GM20000 (cell line): ENCODE data around the gene PEX26.
"Not testable (repeated sequence)": the region's sequence is repeated elsewhere in the genome, so short reads cannot be mapped to it uniquely, and the experiment has no call there.

Experiments
- DNase-seq: peaks from one replicate; pipeline ENCODE4 v3.0.0; 2012; ENCODE audit warnings: low spot score
- TF ChIP-seq, protein P1 (sequence below): IDR thresholded peaks from 2 replicates; pipeline ENCODE4 v1.5.1; 2012; ENCODE audit warnings: mild to moderate bottlenecking, control low read depth; ENCODE audit errors: extremely low read depth, missing control alignments

The PEX26 gene

GRCh38 chr22:18058371-18059093 lies 19.3 kb upstream of the PEX26 start:
- DNase-seq, result no peak
- TF ChIP-seq, protein P1, sequence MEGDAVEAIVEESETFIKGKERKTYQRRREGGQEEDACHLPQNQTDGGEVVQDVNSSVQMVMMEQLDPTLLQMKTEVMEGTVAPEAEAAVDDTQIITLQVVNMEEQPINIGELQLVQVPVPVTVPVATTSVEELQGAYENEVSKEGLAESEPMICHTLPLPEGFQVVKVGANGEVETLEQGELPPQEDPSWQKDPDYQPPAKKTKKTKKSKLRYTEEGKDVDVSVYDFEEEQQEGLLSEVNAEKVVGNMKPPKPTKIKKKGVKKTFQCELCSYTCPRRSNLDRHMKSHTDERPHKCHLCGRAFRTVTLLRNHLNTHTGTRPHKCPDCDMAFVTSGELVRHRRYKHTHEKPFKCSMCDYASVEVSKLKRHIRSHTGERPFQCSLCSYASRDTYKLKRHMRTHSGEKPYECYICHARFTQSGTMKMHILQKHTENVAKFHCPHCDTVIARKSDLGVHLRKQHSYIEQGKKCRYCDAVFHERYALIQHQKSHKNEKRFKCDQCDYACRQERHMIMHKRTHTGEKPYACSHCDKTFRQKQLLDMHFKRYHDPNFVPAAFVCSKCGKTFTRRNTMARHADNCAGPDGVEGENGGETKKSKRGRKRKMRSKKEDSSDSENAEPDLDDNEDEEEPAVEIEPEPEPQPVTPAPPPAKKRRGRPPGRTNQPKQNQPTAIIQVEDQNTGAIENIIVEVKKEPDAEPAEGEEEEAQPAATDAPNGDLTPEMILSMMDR, result no peak

GRCh38 chr22:18059094-18059417 lies 18.7 kb upstream of the PEX26 start:
- DNase-seq, result no peak
- TF ChIP-seq, protein P1, result no peak

DNA sequence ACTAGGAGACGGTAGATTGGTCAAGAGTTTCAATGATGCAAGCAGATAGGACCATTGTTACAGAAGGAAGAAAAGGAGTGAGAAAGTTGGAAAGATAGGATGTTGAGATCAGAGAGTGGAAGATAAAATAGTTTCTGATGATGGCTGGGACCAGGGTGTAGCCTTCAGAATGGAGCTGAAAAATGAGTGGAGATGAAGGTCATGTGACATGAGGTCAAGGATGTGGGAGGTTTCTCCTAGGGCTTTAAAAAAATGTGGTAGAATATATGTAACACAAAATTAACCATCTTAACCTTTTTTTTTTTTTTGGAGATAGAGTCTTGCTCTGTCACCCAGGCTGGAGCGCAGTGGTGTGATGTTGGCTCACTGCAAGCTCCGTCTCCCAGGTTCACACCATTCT lies 18.3 kb upstream of the PEX26 start:
- TF ChIP-seq, protein P1, result no peak
- DNase-seq, result no peak

DNA sequence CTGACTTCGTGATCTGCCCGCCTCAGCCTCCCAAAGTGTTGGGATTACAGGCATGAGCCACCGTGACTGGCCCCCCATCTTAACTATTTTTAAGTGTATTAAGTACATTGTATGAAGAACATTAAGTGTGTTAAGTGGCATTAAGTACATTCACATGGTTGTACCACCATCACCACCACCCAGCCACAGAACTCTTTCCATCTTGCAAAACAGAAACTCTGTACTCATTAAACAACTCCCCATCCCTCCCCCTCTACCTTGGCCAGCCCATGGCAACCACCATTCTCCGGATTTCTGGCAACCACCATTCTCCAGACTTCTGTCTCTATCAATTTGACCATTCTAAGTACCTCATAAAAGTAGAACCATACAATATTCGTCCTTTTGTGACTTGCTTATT lies 17.8 kb upstream of the PEX26 start:
- TF ChIP-seq, protein P1, result no peak
- no peak for DNase-seq

DNA sequence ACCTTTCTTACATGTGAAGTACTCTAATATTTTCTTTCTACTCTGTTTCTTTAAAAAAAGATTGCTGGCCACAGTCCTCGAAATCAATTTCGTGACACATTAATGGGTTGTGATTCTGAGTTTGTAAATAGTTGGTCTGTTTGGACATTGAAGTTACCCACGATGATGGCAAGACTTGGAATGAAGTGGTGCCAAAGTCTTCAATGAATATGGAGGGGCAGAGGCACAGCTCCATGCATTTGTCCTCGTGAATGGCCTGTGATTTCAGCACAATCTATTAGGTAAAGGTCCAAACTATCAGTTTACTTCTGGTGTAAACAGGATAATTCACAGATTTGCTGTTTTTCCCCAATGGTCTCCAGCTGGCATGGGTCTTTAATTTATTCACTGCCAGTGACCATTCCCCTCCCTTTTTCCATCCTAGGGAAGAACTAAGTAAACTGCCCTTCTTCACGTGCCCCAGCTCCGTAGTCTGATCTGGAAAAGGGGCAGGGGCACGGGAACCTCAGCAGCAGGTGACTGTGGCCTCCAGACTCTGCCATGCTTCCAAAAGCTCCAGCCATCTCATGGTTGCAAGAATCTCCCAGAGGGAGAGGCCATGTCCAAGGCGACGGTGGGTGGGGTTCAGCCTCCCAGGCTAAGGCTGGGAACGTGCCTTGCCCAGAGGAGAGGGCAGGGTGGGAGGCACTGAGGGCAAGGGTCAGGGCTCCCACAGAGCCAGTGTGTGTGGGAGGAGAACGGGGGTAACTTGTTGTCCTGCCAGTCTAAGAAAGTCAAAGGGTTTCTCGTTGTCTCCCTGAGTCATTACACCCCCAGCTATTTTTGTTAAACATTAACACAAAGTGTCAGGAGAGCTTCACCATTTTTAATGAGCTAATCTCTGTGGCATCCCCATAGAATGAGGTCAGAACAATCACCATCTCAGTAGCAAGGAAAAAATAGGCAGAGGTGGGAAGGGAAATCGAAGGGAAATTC lies 16.9 kb upstream of the PEX26 start:
- no peak for DNase-seq
- TF ChIP-seq, protein P1, result no peak

DNA sequence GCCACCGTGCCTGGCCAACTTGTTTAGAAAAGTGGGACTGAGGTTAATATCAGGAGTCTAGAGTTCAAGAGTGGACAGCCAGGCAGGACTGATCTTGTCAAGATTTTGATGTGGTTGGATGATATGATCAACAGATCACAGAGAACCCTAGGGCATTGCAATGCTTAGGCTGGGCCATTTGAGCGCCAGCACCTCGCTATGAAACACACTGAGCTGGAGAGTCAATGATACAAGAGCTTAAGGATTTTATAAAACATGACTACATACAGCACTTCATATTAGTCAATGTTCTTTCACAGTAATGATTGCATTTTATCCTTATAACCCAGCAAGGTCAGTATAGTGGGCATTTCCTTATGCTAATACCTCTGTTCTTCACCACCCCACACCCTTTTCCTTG lies 15.4 kb upstream of the PEX26 start:
- TF ChIP-seq, protein P1, result no peak
- DNase-seq, result no peak

DNA sequence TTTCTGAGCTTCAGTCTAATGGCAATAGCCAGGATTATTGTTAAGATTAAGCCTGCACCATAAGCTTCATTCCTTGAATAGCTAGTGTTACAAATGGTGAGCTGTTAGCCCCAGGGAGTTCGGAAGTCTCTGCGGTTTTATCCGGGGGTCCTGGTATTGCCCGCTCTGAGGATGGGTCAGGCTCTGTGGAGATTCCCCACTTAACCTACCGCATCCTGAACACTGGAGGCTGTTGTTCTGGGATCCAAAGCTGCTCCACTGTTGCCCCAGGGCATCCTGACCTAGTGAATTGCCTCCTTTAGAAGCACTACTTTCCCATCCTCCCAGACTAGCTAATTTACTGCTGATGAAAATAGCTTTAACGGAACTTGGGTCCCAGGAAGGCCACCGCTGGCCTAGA lies 14.5 kb upstream of the PEX26 start:
- no peak for DNase-seq
- TF ChIP-seq, protein P1, result no peak

DNA sequence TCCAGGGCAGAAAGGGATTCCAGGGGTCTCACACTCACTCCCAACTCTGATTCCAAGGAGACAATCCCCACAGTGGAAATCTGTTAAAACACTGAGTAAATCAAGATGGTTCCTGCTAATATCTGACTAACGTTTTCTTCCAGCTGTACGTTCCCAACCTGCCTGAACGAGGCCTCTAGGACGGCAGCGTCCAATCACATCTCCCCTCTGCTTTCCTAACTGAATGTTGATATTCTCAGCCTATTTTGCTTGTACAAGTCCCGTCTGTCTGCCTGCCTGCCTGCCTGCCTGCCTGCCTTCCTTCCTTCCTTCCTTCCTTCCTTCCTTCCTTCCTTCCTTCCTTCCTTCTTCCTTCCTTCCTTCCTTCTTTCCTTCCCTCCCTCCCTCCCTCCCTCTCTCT lies 14.1 kb upstream of the PEX26 start:
- not testable (repeated sequence) for DNase-seq
